NCI-H2171 treated with DMSO at 0.1 percent for 48 hours (cell line): Measurements from ENCODE around the gene GADD45G.

Source experiments
- DNase-seq: peaks from one replicate; lab custom pipeline; 2025; lab: John Stamatoyannopoulos, UW

The GADD45G gene, protein sequence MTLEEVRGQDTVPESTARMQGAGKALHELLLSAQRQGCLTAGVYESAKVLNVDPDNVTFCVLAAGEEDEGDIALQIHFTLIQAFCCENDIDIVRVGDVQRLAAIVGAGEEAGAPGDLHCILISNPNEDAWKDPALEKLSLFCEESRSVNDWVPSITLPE

DNA sequence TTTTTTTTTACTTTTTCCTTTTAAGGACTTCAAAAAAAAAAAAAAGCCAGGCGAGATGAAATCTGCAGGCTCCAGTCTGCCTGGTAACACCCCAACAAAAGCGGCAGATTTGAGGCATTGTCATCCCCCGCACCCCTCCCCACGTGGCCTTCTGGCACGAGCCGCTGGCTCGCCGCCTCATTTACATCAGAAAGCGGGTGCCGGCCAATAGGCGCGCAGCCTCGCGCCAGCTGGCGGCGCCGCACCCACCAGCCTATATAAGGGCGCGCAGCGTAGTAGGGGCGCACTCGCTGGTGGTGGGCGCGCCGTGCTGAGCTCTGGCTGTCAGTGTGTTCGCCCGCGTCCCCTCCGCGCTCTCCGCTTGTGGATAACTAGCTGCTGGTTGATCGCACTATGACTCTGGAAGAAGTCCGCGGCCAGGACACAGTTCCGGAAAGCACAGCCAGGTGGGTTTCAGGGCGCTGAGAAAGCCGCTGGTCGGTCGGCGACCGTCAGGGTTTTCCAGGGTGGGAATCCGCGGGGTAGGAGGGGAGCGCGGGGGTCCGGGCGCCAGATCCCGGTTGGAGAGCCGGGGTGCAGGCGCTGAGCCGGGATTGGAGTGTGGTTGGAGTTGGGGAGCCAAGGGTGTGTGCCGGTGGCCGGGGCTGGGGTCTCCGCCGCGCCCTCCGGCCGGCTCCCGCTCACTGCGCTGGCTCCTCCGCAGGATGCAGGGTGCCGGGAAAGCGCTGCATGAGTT, at the start of gene GADD45G:
TSS of gene GADD45G (plus strand) at position 284 of the 736 bp plus-strand sequence. CDS start at position 394, 110 bp downstream.
- peak; percentile 96 for DNase-seq

- no peak for DNase-seq
Observed at GRCh38 chr9:89555036-89555415, 49.8 kb upstream of the GADD45G start.

- peak; percentile 64 for DNase-seq
Observed at GRCh38 chr9:89555451-89556375, 49.1 kb upstream of the GADD45G start.

- DNase-seq: no peak
Observed at GRCh38 chr9:89558196-89558899, 46.5 kb upstream of the GADD45G start.

GRCh38 chr9:89558948-89559347, 45.9 kb upstream of the GADD45G start:
- DNase-seq: no peak

DNA sequence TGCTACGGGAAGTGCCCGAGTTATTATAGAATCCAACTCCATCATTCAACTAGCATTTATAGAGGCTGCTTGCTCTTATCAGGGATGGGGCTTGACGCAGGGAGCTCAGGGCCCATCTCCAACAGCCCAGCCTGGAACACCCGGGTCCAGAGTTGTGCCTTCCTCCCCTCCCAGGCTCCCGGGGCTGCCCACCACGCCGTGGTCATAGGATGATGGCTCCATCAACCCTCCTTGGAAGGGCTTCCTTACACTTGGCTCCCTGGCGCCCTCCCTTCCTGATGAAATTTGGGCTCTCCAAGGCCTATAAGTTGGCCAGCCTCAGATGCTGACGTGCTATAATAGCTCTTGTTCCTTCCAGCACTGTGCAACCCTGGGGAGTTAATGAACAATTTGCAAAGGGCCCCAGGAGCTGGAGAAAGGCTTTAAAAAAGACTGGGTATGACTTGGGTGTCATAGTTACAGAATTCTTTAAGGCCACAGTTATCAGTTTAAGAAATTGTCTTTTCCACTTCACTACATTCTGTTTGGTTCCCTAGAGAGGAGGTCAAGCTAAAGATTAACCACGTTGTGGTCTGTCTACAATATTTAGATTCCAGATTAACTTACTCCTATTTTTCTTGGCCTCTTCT, 42.5 kb upstream of the GADD45G start:
- DNase-seq: no peak

GRCh38 chr9:89563571-89564345, 41.1 kb upstream of the GADD45G start:
- no peak for DNase-seq

GRCh38 chr9:89564346-89564878, 40.4 kb upstream of the GADD45G start:
- DNase-seq: peak; percentile 61

- DNase-seq: no peak
Observed at GRCh38 chr9:89567649-89568048, 37.2 kb upstream of the GADD45G start.

DNA sequence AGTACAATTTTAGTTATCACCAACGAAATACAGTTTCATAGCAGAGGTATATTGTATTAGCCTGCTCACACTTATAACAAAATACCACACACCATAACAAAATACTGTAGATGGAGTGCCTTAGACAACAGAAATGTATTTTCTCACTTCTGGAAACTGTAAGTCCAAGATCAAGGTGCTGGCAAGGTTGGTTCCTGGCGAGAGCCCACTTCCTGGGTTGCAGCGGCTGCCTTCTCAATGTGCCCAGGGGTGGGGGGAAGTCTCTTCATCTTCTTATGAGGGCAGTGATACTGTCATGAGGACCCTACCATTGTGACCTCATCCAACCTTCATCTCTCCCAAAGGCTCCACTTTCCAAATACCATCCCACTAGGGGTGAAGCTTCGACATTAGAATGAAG, 30.5 kb upstream of the GADD45G start:
- DNase-seq: no peak

DNA sequence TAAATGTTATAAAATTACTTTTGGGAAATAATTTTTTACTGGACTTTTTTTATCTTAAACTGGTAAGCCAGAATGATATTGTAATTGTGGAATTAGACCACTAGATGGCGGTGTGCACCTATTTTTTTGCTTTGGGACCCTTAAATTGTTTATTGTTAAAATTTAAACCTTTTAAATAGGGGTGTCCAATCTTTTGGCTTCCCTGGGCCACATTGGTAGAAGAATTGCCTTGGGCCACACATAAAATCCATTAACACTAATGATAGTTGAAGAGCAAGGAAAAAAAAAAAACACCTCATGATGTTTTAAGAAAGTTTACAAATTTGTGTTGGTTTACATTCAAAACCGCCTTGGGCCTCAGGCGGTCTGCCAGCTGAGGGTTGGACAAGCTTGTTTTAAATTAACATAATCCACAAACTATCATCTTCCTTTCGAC, 28.4 kb upstream of the GADD45G start:
- DNase-seq: peak; percentile 55

DNA sequence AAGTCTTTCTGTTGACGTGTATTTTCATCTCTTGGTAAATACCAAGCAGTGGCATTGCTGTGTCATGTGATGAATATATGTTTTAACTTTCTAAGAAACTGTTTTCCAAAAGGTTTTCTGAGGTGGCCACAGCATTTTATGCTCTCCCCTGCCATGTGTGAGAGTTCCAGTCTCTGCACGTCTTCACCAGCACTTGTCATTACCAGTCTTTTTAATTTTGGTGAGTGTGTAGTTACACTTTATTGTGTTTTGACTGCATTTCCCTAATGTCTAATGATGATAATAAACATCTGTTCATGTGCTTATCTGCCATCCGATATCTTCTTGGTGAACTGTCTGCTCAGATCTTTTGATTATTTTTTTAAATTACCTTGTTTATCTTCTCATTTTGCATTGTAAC, 27.4 kb upstream of the GADD45G start:
- no peak for DNase-seq

GRCh38 chr9:89579741-89580385, 24.9 kb upstream of the GADD45G start:
- DNase-seq: no peak

DNA sequence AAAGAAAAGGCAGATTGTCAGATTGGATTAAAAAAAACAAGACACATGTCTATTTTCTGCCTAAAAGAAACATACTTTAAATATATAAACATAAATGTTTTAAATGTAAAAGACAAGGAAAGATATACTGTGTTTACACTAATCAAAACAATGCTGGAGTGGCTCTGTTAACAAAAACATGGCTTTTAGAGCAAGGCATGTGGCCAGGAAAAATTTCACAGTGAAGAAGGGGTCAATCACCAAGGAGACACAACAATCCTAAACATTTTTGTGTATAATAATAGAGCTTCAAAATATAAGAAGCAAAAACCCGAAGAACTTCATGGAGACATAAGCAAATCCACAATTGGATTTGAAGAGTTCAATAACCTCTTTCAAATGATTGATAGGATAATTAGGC, 18.5 kb upstream of the GADD45G start:
- no peak for DNase-seq

DNA sequence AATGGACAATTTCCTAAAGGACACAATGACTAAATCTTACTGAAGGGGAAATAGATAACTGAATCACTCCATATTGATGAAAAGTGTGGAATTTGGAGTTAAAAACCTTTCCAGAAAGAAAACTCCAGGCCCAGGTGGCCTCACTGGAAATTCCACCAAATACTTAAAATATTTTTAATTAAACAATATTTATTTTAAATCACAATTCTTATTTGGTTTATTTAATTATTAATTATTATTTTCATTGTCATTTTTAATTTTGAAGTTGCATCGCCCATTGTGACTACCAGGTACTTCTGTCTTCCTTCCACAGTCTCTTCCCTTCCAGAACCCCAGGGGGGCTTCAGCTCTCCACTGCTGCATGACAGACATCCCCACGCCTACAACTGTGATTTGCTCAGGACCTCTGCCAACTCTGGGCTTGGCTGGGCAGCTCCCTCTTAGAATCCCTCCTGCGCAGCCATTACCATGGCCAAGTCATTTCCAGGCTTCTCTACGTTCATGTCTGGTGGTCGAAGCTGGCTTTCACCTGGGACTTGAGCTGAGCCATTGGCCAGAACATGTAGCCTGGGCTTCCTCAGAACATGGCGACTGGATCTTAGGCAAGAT, 16.4 kb upstream of the GADD45G start:
- DNase-seq: no peak

GRCh38 chr9:89590415-89590814, 14.4 kb upstream of the GADD45G start:
- DNase-seq: no peak

GRCh38 chr9:89591274-89592212, 13.3 kb upstream of the GADD45G start:
- DNase-seq: peak; percentile 62

GRCh38 chr9:89592213-89592815, 12.5 kb upstream of the GADD45G start:
- no peak for DNase-seq
